H9 (cell line): ENCODE data around the gene PIANP. TPM values are rescaled to one million over a fixed set of nuclear protein-coding genes. Genes with fewer than 3 reads are reported as not detected.
A peak's percentile ranks its signal among the peaks of the same experiment; 100 is the strongest.

Experiments used
- DNase-seq: peaks from one replicate; pipeline ENCODE4 v3.0.0-alpha.2; 2017
- H2AFZ ChIP-seq: one replicate; pipeline ENCODE4 v1.6.1; 2013; ENCODE audit warnings: mild to moderate bottlenecking, low read length, control low read depth, moderate library complexity
- H2AK5ac ChIP-seq: 2 replicates; pipeline ENCODE4 v1.6.1; 2013; ENCODE audit warnings: low read length, control low read depth, mixed read lengths; ENCODE audit not compliant: insufficient read length
- H2BK120ac ChIP-seq: one replicate; pipeline ENCODE4 v1.6.1; 2013; ENCODE audit warnings: low read depth, mild to moderate bottlenecking, low read length, control low read depth, inconsistent platforms; ENCODE audit not compliant: poor library complexity, severe bottlenecking
- H2BK12ac ChIP-seq: 2 replicates; pipeline ENCODE4 v1.6.1; 2013; ENCODE audit warnings: low read length, control low read depth, mixed read lengths, low read depth; ENCODE audit not compliant: insufficient read length
- H2BK15ac ChIP-seq: 2 replicates; pipeline ENCODE4 v1.6.1; 2013; ENCODE audit warnings: low read depth, low read length, control low read depth
- H2BK20ac ChIP-seq: one replicate; pipeline ENCODE4 v1.6.1; 2013; ENCODE audit warnings: low read depth, mild to moderate bottlenecking, low read length, control low read depth, inconsistent platforms; ENCODE audit not compliant: poor library complexity, severe bottlenecking
- H2BK5ac ChIP-seq: 2 replicates; pipeline ENCODE4 v1.6.1; 2013; ENCODE audit warnings: low read length, control low read depth, mixed read lengths; ENCODE audit not compliant: insufficient read length
- H3K14ac ChIP-seq: 2 replicates; pipeline ENCODE4 v1.6.1; 2013; ENCODE audit warnings: low read length, control low read depth; ENCODE audit not compliant: insufficient read depth
- H3K18ac ChIP-seq: 2 replicates; pipeline ENCODE4 v1.6.1; 2013; ENCODE audit warnings: low read depth, mild to moderate bottlenecking, mixed read lengths, low read length, control low read depth; ENCODE audit not compliant: insufficient read length
- H3K23ac ChIP-seq: 2 replicates; pipeline ENCODE4 v1.6.1; 2013; ENCODE audit warnings: low read length, control low read depth, mixed read lengths, low read depth; ENCODE audit not compliant: insufficient read length
- H3K23me2 ChIP-seq: 2 replicates; pipeline ENCODE4 v1.6.1; 2013; ENCODE audit warnings: low read depth, mild to moderate bottlenecking, mixed read lengths, low read length, control low read depth; ENCODE audit not compliant: insufficient read length, poor library complexity, severe bottlenecking
- H3K27ac ChIP-seq: 2 replicates; pipeline ENCODE4 v1.5.1; 2013; ENCODE audit warnings: low read length, control low read depth, mixed read lengths, low read depth; ENCODE audit not compliant: insufficient read length
- H3K27me3 ChIP-seq: 2 replicates; pipeline ENCODE4 v1.6.1; 2013; ENCODE audit warnings: low read length, control low read depth, inconsistent platforms; ENCODE audit not compliant: insufficient read depth
- H3K4ac ChIP-seq: 2 replicates; pipeline ENCODE4 v1.6.1; 2013; ENCODE audit warnings: low read depth, mild to moderate bottlenecking, control low read depth, inconsistent platforms, low read length, moderate library complexity
- H3K4me1 ChIP-seq: 2 replicates; pipeline ENCODE4 v1.6.1; 2013; ENCODE audit warnings: low read length, control low read depth, inconsistent platforms; ENCODE audit not compliant: insufficient read depth
- H3K4me2 ChIP-seq: 2 replicates; pipeline ENCODE4 v1.6.1; 2013; ENCODE audit warnings: low read length, control low read depth, mixed read lengths; ENCODE audit not compliant: insufficient read length, insufficient read depth
- H3K56ac ChIP-seq: 2 replicates; pipeline ENCODE4 v1.6.1; 2013; ENCODE audit warnings: low read depth, mild to moderate bottlenecking, mixed read lengths, low read length, control low read depth; ENCODE audit not compliant: insufficient read length
- H3K79me1 ChIP-seq: 2 replicates; pipeline ENCODE4 v1.6.1; 2013; ENCODE audit warnings: low read depth, mild to moderate bottlenecking, moderate library complexity, low read length, control low read depth, inconsistent platforms; ENCODE audit not compliant: insufficient read depth, poor library complexity, severe bottlenecking
- H3K79me2 ChIP-seq: 2 replicates; pipeline ENCODE4 v1.6.1; 2013; ENCODE audit warnings: low read length, control low read depth, inconsistent platforms; ENCODE audit not compliant: insufficient read depth
- H3K9ac ChIP-seq: 2 replicates; pipeline ENCODE4 v1.6.1; 2013; ENCODE audit warnings: low read length, control low read depth, mixed read lengths; ENCODE audit not compliant: insufficient read length; ENCODE audit errors: extremely low read depth
- H3K9me3 ChIP-seq: one replicate; pipeline ENCODE4 v1.6.1; 2013; ENCODE audit warnings: low read depth, low read length, inconsistent platforms; ENCODE audit not compliant: control insufficient read depth
- H3T11ph ChIP-seq: one replicate; pipeline ENCODE4 v1.6.1; 2013; ENCODE audit warnings: mild to moderate bottlenecking, low read length, control low read depth, inconsistent platforms
- H4K20me1 ChIP-seq: one replicate; pipeline ENCODE4 v1.6.1; 2013; ENCODE audit not compliant: control insufficient read depth, insufficient read length, insufficient read depth
- H4K5ac ChIP-seq: 2 replicates; pipeline ENCODE4 v1.6.1; 2013; ENCODE audit warnings: low read depth, mild to moderate bottlenecking, mixed read lengths, low read length, control low read depth; ENCODE audit not compliant: insufficient read length
- H4K8ac ChIP-seq: replicated peaks from 2 replicates; pipeline ENCODE4 v1.6.1; 2013; ENCODE audit warnings: low read length, control low read depth, mixed read lengths, low read depth; ENCODE audit not compliant: insufficient read length
- H4K91ac ChIP-seq: 2 replicates; pipeline ENCODE4 v1.6.1; 2013; ENCODE audit warnings: low read depth, mild to moderate bottlenecking, moderate library complexity, mixed read lengths, low read length, control low read depth; ENCODE audit not compliant: insufficient read length
- H3K27ac Mint-ChIP-seq, 3 experiments: 2 replicates in 2 of 3; 3 replicates in 1 of 3; pipeline ENCODE4 v1.8.0; 2020 to 2021; ENCODE audit warnings: mixed read lengths in 3 of 3, mild to moderate bottlenecking in 1 of 3, moderate library complexity in 1 of 3
- H3K27me3 Mint-ChIP-seq: 2 replicates; pipeline ENCODE4 v1.8.0; 2021; ENCODE audit warnings: low read depth, mild to moderate bottlenecking, moderate library complexity, mixed read lengths
- H3K36me3 Mint-ChIP-seq, 3 experiments: 2 replicates in 2 of 3; 3 replicates in 1 of 3; pipeline ENCODE4 v1.8.0; 2020 to 2021; ENCODE audit warnings: low read depth in 3 of 3, mixed read lengths in 3 of 3; ENCODE audit not compliant: insufficient read depth in 1 of 3
- H3K4me1 Mint-ChIP-seq, 2 experiments: 2 replicates each; pipeline ENCODE4 v1.8.0; 2020; ENCODE audit warnings: mixed read lengths in 2 of 2
- H3K4me3 Mint-ChIP-seq, 2 experiments: 2 replicates in 1 of 2; 3 replicates in 1 of 2; pipeline ENCODE4 v1.8.0; 2020 to 2021; ENCODE audit warnings: mild to moderate bottlenecking in 2 of 2, mixed read lengths in 2 of 2, moderate library complexity in 1 of 2
- H3K9me3 Mint-ChIP-seq, 2 experiments: 2 replicates in 1 of 2; 3 replicates in 1 of 2; pipeline ENCODE4 v1.8.0; 2020; ENCODE audit warnings: mild to moderate bottlenecking in 2 of 2, mixed read lengths in 2 of 2, moderate library complexity in 1 of 2
- WGBS: extraction: QIAGEN DNeasy Blood & Tissue Kit; methylation state at CpG from one replicate; pipeline ENCODE4 v1.1.7; 2013; ENCODE audit warnings: missing lambda C conversion rate, low lambda C conversion rate, mixed read lengths; ENCODE audit not compliant: insufficient read length; ENCODE audit errors: extremely low coverage; 5-methylcytosine and 5-hydroxymethylcytosine counted together
- total RNA-seq: library from RNA; stranded (reverse); gene quantifications from 2 replicates; pipeline ENCODE4 v1.2.1, GENCODE V29; 2021
- TF ChIP-seq, protein P1 (sequence below): fragments of 200-600 bp; sonication (generic); conservative IDR thresholded peaks from 3 replicates; pipeline ENCODE4 v1.8.0; 2021; ENCODE audit warnings: antibody characterized with exemption, mild to moderate bottlenecking

Gene PIANP
- total RNA-seq, 1 experiment from 2014 or later, result 6.6 TPM

DNA sequence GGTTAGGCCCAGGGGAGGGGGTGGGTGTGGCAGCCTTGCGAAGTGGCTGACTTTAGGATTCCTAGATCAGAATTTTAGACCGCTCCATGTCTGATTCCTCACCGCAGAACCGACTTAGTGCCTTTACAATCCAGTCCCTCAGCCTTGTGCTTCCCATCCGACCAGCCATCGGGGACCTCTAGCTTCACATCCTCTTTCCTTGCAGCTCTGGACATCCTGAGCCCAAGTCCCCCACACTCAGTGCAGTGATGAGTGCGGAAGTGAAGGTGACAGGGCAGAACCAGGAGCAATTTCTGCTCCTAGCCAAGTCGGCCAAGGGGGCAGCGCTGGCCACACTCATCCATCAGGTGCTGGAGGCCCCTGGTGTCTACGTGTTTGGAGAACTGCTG lies 23.8 kb upstream of the PIANP start:
- Histone ChIP-seq H4K8ac (peak overlapping the region; percentile 25), H3T11ph (no peak overlapping the region), H4K5ac (peak overlapping the region; percentile 79), H2BK12ac (no peak overlapping the region), H4K91ac (no peak overlapping the region), H4K20me1 (no peaks in the 10 kb centered on the region), H3K4me2 (peak overlapping the region; percentile 90), H3K18ac (peak overlapping the region; percentile 74), H2BK20ac (no peak overlapping the region), H3K9me3 (no peaks in the 10 kb centered on the region), H3K79me1 (no peaks in the 10 kb centered on the region), H3K27ac (peak overlapping the region; percentile 9), H2BK120ac (no peak overlapping the region), H3K14ac (peak overlapping the region; percentile 85), H3K27me3 (no peaks in the 10 kb centered on the region), H2AFZ (no peak overlapping the region), H3K56ac (no peak overlapping the region), H2BK15ac (no peak overlapping the region), H3K4me1 (no peaks in the 10 kb centered on the region; the same call in 1 of the 2 replicates), H2AK5ac (no peak overlapping the region), H3K4ac (no peak overlapping the region; the same call in 1 of the 2 replicates), H3K23ac (no peak overlapping the region), H3K9ac (peak overlapping the region; percentile 87), H3K23me2 (peaks cover 9% of the 10 kb centered on the region), H2BK5ac (no peak overlapping the region), H3K79me2 (no peaks in the 10 kb centered on the region)
- WGBS, result no CpG with 5 or more reads among the region's 10 CpGs
- peaks cover 8 to 19% of the 10 kb centered on the region in 2 experiments for H3K4me1 Mint-ChIP-seq
- DNase-seq, result no peak
- H3K27ac Mint-ChIP-seq, result peak overlapping the region; percentile 94 to 98 (median 97)
- H3K36me3 Mint-ChIP-seq, result peaks cover 2 to 30% (median 15%) of the 10 kb centered on the region in 3 experiments; a peak in 6 of 7 replicates
- H3K4me3 Mint-ChIP-seq, result peak overlapping the region; percentile 73 to 87
- no peaks in the 10 kb centered on the region for H3K9me3 Mint-ChIP-seq
- peaks cover 5% of the 10 kb centered on the region for H3K27me3 Mint-ChIP-seq
- TF ChIP-seq, protein P1, sequence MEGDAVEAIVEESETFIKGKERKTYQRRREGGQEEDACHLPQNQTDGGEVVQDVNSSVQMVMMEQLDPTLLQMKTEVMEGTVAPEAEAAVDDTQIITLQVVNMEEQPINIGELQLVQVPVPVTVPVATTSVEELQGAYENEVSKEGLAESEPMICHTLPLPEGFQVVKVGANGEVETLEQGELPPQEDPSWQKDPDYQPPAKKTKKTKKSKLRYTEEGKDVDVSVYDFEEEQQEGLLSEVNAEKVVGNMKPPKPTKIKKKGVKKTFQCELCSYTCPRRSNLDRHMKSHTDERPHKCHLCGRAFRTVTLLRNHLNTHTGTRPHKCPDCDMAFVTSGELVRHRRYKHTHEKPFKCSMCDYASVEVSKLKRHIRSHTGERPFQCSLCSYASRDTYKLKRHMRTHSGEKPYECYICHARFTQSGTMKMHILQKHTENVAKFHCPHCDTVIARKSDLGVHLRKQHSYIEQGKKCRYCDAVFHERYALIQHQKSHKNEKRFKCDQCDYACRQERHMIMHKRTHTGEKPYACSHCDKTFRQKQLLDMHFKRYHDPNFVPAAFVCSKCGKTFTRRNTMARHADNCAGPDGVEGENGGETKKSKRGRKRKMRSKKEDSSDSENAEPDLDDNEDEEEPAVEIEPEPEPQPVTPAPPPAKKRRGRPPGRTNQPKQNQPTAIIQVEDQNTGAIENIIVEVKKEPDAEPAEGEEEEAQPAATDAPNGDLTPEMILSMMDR, result no peak
